GM21619 (cell line): ENCODE results near the gene DBH.

Experiments used
- ATAC-seq: cut with Tn5 transposase; IDR thresholded peaks from one replicate; pipeline ENCODE4 v1.9.1; 2021; ENCODE audit not compliant: unreplicated experiment

Gene DBH

DNA sequence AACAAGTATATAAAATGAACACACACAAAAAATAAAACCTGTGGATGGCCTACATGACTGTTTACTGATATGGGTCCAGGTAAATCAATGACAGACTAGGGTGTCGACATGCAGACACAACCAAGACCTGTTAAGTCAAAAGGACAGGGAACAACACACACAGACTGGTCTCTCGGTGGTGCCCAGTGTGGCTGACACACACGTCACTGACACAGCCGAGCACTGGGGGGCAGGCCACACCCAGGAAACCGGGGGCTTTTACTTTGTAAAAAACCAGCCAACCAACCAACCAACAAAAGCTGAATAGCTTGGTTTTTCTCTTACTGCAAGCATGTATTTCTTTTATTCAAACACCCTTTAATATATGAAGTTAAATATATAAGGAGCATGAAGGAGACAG is 31.9 kb upstream of the DBH start:
- ATAC-seq: no peak

DNA sequence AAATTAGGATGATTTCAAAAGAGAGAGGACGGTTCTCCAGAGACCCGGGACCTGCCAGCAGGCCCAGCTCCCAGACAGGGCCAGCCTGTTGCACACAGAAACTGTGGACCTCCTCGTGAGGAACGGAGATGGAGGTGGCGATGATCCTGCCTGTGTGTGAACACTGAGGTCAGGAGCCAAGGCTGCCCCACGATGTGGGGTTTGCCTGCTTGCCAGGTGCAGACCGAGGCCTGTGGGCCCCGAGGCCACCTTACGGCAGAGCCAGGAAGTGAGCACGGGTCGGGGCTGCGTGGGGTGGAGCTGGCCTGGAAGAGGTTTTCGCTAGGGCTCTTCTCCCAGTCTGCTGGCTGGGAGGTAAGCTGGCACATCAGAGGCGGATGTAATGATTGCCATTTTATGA is 31.3 kb upstream of the DBH start:
- no peak for ATAC-seq

DNA sequence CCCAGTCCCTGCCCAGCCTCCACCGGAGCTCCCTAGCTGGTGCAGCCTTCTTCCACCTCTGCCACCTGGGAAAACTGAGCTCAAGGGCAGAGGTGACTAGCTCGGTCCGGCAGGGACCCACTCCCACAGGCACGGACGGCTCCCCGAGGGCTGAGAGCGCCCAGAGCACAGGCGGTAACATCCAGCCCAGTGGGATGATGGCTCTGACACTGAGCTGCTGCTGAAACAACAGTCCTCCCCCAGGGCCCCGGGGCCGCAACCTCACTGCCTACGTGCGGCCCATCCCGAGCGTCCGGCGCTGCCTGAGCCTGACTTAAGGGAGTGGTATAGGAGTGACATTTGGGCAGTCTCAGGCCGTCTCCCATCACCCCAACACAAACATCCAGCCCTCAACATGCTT is 30.7 kb upstream of the DBH start:
- ATAC-seq: no peak

DNA sequence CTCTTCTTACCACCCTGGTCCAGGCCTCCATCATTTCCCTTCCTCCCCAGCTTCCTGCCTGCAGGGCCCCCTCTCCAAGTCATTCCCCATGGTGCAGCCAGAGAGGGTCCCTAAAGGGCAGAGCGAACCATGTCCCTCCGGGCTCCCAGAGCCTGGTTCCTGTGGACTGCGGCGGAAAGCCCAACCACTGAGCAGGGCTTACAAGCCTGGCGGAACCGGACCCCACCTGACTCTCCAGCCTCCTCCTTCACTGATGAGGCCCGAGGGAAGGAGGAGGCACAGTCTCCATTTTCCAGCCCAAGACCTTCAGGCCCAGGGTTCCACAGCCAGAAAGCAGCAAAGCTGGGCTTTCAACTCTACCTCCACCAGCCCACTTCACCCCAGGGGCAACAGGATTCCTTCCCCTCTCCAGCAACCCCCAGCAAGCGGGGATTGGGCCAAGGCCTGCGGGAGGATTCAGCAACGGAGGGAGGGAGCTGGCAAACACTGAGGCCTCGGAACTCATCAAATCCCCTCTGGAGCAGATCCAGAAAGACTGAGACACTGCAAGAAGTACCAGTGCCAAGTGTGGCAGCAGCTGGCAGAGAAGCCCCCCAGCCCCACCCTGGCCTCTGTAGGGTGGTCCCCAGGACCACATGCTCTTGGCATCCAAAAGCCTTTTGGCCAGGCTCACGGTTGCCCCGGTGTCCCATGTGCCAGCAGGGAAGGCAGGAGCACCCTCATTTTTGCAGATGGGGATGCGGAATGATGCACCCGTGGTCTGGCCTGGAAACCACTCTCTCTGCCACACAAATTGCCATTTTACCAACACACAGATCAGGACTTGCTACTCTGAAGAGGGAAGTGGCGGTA is 30.1 kb upstream of the DBH start:
- ATAC-seq: no peak

DNA sequence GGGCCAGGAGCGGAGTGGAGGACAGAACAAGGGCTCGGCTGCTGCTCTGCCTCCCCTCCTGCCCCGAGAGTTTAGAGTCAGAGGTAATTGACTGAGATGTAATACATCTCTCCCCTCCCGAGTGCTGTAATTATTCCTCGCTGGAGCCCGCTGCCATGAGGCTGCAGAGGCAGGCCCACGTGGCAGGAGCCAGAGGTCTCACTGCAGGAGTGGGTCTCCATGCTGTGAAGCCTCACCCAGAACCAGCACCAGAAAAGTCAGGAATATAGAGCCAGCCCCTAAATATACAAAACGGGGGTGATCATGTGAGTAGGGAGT is 29.5 kb upstream of the DBH start:
- no peak for ATAC-seq

DNA sequence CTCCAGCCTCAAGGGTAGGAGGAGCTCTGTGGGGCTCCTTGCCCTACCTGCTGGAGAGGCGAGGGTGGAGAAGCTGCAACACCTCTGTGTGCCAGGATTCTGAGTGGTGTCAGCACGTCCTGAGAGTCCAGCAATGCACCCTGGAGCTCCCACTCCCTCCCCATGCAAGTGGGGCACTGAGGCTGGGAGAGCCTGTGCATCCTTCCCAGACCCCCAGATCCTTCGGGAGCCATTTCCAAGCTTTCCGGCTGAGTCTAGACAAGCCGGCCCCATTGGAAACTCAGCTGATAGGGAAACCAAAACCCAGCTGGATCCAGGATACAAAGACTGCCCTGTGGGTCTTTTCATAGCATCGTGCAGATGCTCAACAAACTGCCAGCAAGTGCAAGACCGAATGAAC is 28.8 kb upstream of the DBH start:
- ATAC-seq: no peak

DNA sequence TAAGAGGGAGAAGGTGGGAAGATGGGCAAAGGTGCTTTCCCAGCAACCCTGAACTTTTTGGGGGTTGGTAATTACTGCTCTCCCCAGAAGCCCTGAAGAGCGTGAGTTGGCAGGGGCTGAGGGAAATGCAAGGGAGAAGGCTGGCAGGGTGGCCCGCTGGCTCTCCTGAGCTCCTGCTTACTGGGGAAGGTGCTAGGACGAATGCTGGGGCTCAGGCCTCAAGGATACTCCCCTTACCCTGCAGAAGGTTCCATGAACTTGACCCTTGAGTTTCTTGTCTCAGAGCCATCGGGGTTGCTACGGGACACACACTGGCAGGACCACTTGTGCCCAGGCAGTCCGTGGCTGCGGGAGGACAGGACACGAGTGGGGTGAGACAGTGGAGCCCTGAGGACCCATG is 28.2 kb upstream of the DBH start:
- no peak for ATAC-seq

DNA sequence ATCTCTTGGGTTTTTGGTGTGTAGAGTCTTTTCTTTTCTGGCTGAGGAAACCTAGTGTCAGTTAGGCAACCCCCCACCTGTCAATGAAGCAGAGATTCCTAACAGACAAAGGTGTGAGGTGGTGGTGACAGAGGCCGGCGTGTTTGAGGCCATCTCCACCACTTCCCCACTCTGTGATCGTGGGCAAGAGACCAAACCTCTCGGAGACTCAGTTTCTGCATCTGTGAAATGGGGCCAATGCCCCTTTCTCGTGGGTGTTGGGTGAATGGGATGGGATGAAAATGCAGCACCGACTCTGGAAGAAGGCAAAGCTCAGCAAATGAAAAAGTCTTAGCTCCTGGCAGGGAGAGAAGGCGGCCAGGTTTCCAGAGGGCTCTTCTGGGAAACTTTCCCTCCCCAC is 27.8 kb upstream of the DBH start:
- no peak for ATAC-seq

DNA sequence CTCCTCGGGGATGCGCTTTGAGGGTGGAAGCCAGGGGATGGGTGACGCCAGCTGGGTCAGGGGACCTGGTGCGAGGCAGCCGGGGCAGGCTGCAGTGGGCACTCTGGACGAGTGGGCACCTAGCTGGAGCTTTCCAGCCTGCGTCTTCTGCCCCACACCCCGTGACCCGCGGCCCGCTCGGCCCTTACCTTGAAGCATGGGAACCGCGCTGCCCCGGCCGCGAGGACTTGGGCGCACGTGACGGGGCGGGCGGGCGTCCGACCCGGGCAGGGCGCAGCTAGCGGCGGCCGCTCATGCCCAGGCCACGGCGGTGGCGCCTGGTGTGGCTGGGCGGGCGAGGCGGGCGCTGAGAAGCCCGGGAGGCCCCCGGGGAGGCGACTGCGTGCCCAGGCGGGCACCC is 27.3 kb upstream of the DBH start:
- ATAC-seq: no peak

DNA sequence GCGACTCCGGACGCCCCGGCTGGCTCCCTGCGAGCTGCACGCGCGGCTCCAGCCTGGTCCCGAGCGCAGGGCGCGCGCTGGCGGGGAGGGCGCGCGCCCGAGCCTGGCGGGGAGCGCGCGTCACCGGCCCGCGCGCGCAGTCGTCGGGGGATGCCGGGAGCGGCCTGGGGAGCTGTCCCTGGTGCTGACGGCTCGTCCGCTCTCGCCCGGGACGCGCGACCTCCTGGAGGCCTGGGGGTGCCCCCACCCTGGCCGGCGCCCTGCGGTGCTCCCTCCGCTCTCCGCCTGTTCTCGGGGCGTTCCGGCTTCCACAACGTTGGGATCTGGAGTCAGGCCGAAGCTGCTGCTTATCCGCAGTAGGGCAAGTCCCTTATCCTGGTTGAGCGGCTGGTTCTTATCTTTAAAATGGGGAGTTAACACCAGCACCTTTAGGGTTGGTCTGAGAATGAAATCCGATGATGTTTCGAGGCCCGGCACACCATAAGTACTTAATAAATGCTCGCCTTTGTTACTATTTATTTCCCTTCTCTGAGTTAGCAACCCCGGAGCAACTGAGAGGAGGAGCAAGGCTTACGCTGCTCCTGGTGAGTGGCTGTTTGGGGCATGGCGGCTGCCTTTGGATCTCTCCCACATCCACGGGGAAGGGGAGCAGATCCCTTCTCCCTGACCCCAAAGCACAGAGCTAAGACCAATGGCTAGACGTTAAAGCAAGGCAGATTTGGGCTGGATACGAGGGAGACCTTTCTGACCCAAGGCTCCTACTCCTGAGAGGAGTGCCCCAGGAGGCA is 26.7 kb upstream of the DBH start, which contains the start of gene FAM163B:
Gene FAM163B (minus strand): TSS at position 79 of the 788 bp plus-strand sequence. CDS start 29,166 bp downstream, outside the sequence.
- no peak for ATAC-seq

DNA sequence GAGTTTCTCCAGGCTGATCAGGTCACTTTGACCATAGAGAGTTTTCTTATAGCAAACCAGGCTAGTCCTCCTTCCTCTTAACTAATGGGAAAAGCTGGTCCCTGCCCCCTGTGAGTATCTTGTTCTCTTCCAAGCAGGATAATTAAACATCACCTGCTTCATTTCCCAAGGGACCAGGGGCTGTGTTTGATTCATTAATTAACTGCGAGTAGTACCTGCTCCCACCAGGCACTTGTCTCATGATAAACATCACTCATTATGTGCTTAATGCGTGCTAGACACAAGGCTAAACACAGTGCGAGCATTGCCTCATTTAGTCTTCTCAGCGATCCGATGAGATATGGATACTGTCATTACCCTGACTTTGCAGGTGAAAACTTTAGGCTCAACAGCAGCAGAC is 25.3 kb upstream of the DBH start:
- ATAC-seq: no peak

DNA sequence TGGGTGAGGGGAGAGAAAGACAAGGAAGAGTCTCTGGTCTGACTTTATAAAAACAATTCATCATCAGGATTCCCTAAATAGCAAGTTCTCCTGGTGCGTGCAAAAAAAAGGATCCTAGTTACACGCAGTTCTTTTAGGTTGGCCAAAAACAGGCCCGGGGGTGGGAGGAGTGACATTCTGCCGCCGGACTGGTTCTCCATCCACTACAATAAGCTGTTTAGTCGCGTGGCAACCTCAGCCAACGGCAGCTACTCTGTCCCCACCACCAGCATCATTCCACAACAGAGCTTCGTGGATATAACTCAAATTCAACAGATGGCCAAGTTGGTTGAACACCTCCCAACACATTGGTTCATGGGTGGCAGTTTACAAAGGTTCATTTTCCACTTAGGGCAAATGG is 24.1 kb upstream of the DBH start:
- no peak for ATAC-seq

DNA sequence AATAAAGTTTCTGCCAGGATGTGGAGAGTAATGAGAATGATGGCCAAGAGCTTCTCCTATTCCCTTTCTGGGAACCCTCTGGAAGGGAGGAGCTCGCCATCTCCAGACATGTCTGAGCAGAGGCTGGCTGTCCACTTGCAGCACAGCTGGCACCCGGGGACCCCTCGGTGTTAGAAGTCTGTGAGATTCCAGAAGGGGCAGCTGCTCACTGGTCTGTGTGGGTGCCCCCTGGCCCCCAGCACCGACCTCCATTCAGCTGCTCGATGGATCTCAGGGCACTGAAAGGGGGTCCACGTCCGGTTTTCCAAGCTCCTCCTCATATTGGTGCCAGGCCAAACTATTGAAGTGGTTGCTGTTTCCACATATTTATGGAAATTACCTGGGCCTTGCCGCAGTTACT is 23.3 kb upstream of the DBH start:
- ATAC-seq: no peak

DNA sequence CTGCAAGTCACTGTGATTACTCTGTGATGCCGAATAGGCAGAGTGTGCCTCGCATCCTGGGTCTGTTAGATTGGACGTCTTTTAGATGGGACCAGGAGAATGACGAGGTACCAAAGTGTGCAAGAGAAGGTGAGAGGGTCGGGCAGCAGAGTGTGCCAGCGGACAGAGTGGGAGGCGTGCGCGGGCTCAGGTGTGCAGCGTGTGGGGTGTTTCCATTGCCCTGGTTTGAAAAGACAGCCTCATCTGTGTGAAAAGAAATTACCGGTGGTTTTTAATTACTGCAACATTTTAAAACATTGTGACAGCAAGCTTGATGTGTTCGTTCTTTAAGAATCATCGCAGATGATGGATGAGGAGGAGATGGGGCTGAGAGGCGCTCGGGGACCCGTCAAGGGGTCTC is 22.7 kb upstream of the DBH start:
- ATAC-seq: no peak

DNA sequence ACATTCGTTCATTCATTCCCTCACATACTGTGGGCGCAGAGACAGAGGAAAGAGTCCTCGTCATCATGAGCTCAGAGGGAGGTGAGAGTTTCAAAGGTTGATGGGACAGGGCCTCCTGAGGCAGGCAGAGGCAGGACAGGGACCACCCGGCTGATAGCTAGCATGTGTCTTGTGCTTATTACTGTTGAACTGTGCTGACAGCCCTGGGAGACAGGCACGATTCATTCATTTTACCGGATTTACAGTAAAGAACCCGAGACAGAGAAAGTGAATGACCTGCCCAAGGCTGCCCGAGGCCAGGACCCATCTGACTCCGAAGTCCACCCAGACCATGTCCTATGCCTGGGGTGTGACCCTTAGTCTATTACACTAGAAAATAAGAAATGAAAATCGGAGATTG is 22.1 kb upstream of the DBH start:
- ATAC-seq: no peak

DNA sequence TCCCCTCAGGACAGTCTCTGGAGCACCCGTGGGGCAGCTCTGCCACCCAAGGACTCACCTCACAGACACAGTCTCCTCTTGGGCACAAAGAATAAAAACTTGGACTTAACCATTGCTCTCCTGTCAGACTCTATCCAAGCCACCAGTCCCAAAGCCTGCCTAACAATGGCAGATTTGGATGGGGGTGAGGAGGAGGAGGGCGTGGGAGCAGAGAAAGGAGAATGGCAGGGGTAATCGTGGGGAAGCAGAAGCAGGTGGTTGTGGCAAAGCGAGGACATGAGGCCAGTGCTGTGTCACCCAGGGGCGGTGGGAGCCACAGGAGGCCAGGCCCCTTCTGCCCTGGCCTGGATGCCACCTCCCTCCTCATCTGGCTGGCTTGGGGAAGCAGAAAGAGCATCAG is 21.5 kb upstream of the DBH start:
- ATAC-seq: no peak

DNA sequence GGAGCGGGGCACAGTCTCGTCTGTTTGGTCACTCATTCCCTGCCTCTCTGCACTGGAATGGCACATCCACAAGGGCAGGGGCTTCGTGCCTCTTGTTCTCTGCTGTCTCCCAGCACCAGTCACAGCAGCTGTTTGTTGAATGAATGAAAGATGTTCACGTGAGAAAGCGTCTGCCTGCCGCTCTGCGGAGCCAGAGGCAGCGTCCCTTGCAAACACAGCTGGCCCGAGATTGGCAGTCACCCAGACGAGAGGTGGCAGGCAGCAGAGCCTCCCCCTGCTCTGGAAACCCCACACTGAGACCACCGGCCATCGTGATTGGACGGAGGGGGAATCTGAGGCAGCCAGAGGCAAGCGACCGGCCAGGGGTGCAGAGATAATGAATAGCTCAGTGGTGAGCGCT is 21.0 kb upstream of the DBH start:
- ATAC-seq: no peak

DNA sequence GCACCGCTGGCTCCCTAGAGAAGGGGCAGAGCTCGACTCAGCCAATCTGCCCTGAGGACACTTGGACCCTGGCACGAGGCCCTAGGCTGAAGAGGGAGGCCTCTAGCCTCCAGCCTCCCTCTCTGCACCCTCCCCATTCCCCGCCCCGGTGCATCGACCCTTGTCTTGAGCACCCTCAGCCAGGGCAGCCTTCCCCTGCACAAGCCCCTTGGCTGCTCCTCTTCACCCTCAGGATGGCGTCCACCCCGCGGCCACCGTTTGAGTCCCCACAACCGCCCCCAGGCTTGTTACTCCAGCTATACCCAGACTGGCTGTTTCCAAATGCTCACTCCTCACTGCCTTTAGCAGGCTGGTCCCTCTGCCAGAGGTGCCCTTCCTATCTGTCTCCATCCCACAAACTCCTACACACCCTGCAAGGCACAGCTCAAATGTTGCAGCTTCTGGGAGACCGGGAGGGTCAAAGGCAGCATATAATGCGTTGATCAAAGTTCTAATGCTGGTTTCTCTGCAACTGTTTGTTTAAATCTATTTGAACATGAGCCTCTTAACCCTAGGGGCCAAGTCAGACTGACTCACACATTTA is 20.5 kb upstream of the DBH start:
- ATAC-seq: no peak

DNA sequence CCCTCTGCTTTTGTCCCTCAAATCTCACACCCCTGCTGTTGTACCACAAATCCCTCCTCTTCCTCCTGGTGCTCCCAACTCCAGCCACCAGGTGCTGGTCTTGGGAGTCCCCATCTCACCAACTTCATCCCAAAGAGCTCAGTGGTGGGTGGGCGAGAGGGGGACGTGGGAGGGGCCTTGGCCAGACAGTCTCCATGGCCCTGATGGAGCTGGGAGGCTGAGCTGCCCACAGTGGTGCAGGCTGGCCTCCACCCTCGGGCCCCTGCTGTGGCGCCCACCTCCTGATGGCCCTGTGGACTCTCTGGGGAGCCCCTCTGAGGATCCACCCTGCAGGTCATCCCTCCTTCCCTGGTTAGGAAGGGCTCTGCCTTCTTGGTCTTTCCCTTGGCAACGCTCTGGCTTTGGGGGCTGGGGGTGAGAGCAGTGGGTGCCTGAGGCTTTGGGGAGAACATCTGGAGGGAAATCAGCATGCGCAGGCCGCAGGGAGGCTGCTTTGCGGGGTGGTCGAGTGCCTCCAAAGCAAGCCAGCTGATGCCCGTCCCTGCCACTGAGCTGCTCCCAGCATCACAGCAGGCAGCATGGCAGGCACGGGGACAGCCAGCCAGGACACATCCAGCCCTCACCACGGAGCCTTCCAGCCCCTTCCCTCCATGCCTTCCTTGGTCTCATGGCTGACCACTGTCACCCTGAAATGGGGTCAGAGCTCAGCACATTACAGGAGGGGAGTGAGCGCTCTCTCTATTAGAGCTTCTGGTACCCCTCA is 19.3 kb upstream of the DBH start:
- ATAC-seq: no peak

DNA sequence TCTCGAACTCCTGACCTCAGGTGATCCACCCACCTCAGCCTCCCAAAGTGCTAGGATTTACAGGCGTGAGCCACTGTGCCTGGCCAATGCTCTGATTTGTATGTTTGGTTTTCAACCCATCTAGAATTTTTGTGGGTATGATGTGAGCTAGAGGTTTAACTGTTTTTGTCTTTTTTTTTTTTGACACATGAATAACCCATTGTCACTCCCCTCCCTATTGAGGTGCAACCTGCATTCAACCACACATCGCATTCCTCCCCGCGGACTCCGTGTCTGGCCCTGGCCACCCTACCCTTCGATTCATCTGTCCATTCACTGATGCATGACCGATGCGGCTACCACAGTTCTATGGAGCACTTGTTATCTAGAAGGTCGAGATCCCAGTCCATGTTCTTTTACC is 17.4 kb upstream of the DBH start:
- ATAC-seq: no peak

DNA sequence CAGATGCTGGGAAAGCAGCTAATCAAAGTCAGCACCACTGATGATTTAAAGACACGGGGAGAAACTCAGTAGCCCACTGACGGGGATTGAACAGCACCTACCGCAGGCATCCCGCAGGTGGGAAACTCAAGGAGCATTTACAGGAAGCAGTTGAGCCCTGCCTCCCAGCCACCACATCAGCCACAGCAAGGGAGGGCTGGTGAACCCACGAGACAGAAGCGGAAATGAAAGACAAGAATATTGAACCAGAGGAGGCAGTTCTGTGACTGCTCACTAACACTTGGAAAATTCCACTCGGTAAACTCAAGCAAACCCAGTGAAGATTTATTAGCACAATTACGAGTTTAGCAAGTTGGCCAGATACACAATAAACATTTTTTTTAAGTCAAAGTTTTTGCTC is 16.4 kb upstream of the DBH start:
- ATAC-seq: no peak
